Mesenchymal stem cell (in vitro differentiated cells and primary cell): ENCODE results near the gene CLSTN3.

ENCODE experiments used
- DNase-seq: peaks from one replicate; pipeline ENCODE4 v3.0.0-alpha.2; 2013
- H2AFZ ChIP-seq: one replicate; pipeline ENCODE4 v1.6.1; 2013; ENCODE audit warnings: low read depth, mild to moderate bottlenecking, control low read depth, inconsistent platforms, low read length, moderate library complexity
- H2AK5ac ChIP-seq: 2 replicates; pipeline ENCODE4 v1.6.1; 2013; ENCODE audit warnings: low read length, moderate library complexity, mild to moderate bottlenecking, inconsistent platforms; ENCODE audit not compliant: severe bottlenecking
- H2BK120ac ChIP-seq: one replicate; pipeline ENCODE4 v1.6.1; 2013; ENCODE audit warnings: low read depth, mild to moderate bottlenecking, inconsistent platforms, low read length, moderate library complexity
- H2BK12ac ChIP-seq, 2 experiments: one replicate each; pipeline ENCODE4 v1.6.1; 2013; ENCODE audit warnings: inconsistent platforms in 2 of 2, low read length in 2 of 2, mild to moderate bottlenecking in 2 of 2, moderate library complexity in 2 of 2, control low read depth in 1 of 2
- H2BK15ac ChIP-seq: one replicate; pipeline ENCODE4 v1.6.1; 2013; ENCODE audit warnings: mild to moderate bottlenecking, low read depth, inconsistent platforms; ENCODE audit not compliant: poor library complexity, severe bottlenecking
- H2BK5ac ChIP-seq: 2 replicates; pipeline ENCODE4 v1.6.1; 2013; ENCODE audit warnings: low read depth, mild to moderate bottlenecking, low read length, control low read depth, inconsistent platforms; ENCODE audit not compliant: poor library complexity, severe bottlenecking
- H3K14ac ChIP-seq, 2 experiments: one replicate each; pipeline ENCODE4 v1.6.1; 2013; ENCODE audit warnings: inconsistent platforms in 2 of 2, low read length in 2 of 2, control low read depth in 1 of 2, mild to moderate bottlenecking in 1 of 2, moderate library complexity in 1 of 2
- H3K18ac ChIP-seq, 2 experiments: one replicate each; pipeline ENCODE4 v1.6.1; 2013; ENCODE audit warnings: inconsistent platforms in 2 of 2, low read length in 2 of 2, control low read depth in 1 of 2, low read depth in 1 of 2, mild to moderate bottlenecking in 1 of 2
- H3K23ac ChIP-seq, 2 experiments: one replicate each; pipeline ENCODE4 v1.6.1; 2013; ENCODE audit warnings: inconsistent platforms in 2 of 2, low read length in 2 of 2, mild to moderate bottlenecking in 2 of 2, moderate library complexity in 2 of 2, control low read depth in 1 of 2
- H3K27ac ChIP-seq: 2 replicates; pipeline ENCODE4 v1.5.1; 2013; ENCODE audit warnings: mild to moderate bottlenecking, moderate library complexity, low read length, control low read depth, inconsistent platforms; ENCODE audit not compliant: poor library complexity, severe bottlenecking
- H3K27me3 ChIP-seq, 2 experiments: 2 replicates each; pipeline versions ENCODE4 v1.6.1 to v1.7.0; 2013; ENCODE audit warnings: low read length in 2 of 2, mild to moderate bottlenecking in 2 of 2, moderate library complexity in 2 of 2, control low read depth in 1 of 2, inconsistent platforms in 1 of 2; ENCODE audit not compliant: control insufficient read depth in 1 of 2, insufficient read depth in 1 of 2
- H3K36me3 ChIP-seq, 2 experiments: 2 replicates each; pipeline versions ENCODE4 v1.6.1 to v1.7.0; 2013; ENCODE audit warnings: low read length in 2 of 2, control low read depth in 1 of 2, inconsistent platforms in 1 of 2, low read depth in 1 of 2, mild to moderate bottlenecking in 1 of 2; ENCODE audit not compliant: insufficient read depth in 2 of 2, control insufficient read depth in 1 of 2
- H3K4ac ChIP-seq, 2 experiments: one replicate each; pipeline ENCODE4 v1.6.1; 2013; ENCODE audit warnings: inconsistent platforms in 2 of 2, low read length in 2 of 2, mild to moderate bottlenecking in 2 of 2, moderate library complexity in 2 of 2, control low read depth in 1 of 2, low read depth in 1 of 2
- H3K4me1 ChIP-seq: 2 replicates; pipeline ENCODE4 v1.6.1; 2013; ENCODE audit warnings: low read depth, low read length, control low read depth; ENCODE audit not compliant: control insufficient read depth, insufficient read depth
- H3K4me2 ChIP-seq: 2 replicates; pipeline ENCODE4 v1.6.1; 2013; ENCODE audit warnings: low read length, mild to moderate bottlenecking, inconsistent platforms; ENCODE audit not compliant: poor library complexity, severe bottlenecking
- H3K4me3 ChIP-seq, 2 experiments: 2 replicates each; pipeline versions ENCODE4 v1.5.1 to v1.7.0; 2013; ENCODE audit warnings: low read length in 2 of 2, mild to moderate bottlenecking in 2 of 2, control low read depth in 1 of 2, low read depth in 1 of 2; ENCODE audit not compliant: insufficient read depth in 1 of 2
- H3K79me1 ChIP-seq: replicated peaks from 2 replicates; pipeline ENCODE4 v1.6.1; 2013; ENCODE audit warnings: mild to moderate bottlenecking, control low read depth, low read length, inconsistent platforms; ENCODE audit not compliant: poor library complexity, severe bottlenecking
- H3K9ac ChIP-seq: 2 replicates; pipeline ENCODE4 v1.7.0; 2013; ENCODE audit warnings: mild to moderate bottlenecking, low read length, moderate library complexity
- H3K9me3 ChIP-seq: 2 replicates; pipeline ENCODE4 v1.7.0; 2013; ENCODE audit warnings: mild to moderate bottlenecking, low read length; ENCODE audit not compliant: control insufficient read depth
- H4K8ac ChIP-seq: one replicate; pipeline ENCODE4 v1.6.1; 2013; ENCODE audit warnings: inconsistent platforms, mild to moderate bottlenecking, low read length, moderate library complexity
- H4K91ac ChIP-seq: one replicate; pipeline ENCODE4 v1.6.1; 2013; ENCODE audit warnings: mild to moderate bottlenecking, low read length, inconsistent platforms
- WGBS: methylation state at CpG from one replicate; pipeline ENCODE4 v1.1.7; 2013; ENCODE audit warnings: mixed read lengths; 5-methylcytosine and 5-hydroxymethylcytosine counted together

Gene CLSTN3

DNA sequence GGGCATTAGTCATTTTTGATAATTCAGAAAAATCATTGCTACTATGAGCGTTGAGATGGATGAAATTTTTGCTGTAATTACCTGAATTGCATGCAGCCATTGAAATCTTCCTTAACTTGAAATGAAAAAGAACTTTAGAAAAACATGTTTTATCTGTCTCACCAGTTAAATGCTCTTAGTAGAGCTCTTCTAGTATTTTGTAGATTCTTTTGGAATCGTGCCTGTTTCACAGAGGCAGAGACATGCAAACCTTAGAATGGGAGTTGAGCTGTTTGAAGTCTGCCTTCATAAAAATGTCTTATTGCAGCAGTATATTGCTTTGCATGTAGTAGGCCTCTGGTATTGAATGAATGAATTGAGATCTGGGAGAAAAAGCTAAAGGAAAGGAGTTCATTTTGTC, 63.5 kb downstream of the CLSTN3 start:
- Histone ChIP-seq H3K9me3 (no peaks in the 10 kb centered on the region), H2BK120ac (no peak overlapping the region), H2BK15ac (no peak overlapping the region), H3K9ac (no peak overlapping the region), H4K91ac (no peak overlapping the region), H3K4me1 (peaks cover 9% of the 10 kb centered on the region), H3K36me3 (peaks cover 3 to 53% of the 10 kb centered on the region in 2 experiments), H3K18ac (no peak overlapping the region), H3K79me1 (peaks cover 15% of the 10 kb centered on the region), H3K27ac (no peak overlapping the region), H3K27me3 (no peaks in the 10 kb centered on the region), H3K4ac (no peak overlapping the region), H3K14ac (no peak overlapping the region), H2AK5ac (no peak overlapping the region), H3K23ac (no peak overlapping the region), H2AFZ (no peak overlapping the region), H4K8ac (no peak overlapping the region), H3K4me2 (no peak overlapping the region), H3K4me3 (no peak overlapping the region), H2BK12ac (no peak overlapping the region), H2BK5ac (no peak overlapping the region)
- no peak for DNase-seq
- WGBS = 100% methylated on average over 2 of the region's 2 CpGs

DNA sequence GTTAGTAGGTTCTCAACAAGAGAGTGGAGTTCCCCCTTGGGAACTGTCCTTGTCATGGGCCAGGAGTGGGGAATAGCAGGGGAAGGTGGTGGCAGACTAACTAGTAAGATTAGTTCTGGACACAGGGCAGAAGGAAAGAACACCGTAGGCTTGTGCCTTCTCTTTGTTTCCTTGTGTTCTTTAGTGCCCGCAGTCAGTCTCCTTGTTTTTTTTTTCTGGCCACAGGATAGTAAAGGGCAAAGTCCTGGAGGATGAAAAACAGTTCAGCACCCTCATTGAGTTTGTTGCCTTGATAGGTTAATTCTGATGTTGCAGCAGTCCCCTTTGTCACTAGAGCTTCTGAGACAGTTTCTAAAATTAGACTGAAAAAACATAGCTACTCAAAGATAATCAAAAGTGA, 67.7 kb downstream of the CLSTN3 start:
- Histone ChIP-seq H3K4me1 (no peaks in the 10 kb centered on the region), H2BK12ac (no peak overlapping the region), H3K18ac (no peak overlapping the region), H3K9ac (no peak overlapping the region), H4K8ac (no peak overlapping the region), H3K14ac (no peak overlapping the region), H2BK5ac (no peak overlapping the region), H3K36me3 (peaks cover 25 to 62% of the 10 kb centered on the region in 2 experiments), H3K4me2 (no peak overlapping the region), H3K4ac (no peak overlapping the region), H3K27me3 (no peaks in the 10 kb centered on the region), H3K27ac (no peak overlapping the region), H2AK5ac (no peak overlapping the region), H2BK15ac (no peak overlapping the region), H3K9me3 (no peaks in the 10 kb centered on the region), H2BK120ac (no peak overlapping the region), H3K23ac (no peak overlapping the region), H3K79me1 (peaks cover 6% of the 10 kb centered on the region), H2AFZ (no peak overlapping the region), H3K4me3 (no peak overlapping the region), H4K91ac (no peak overlapping the region)
- no peak for DNase-seq
- 95% methylated on average over 2 of the region's 2 CpGs for WGBS

DNA sequence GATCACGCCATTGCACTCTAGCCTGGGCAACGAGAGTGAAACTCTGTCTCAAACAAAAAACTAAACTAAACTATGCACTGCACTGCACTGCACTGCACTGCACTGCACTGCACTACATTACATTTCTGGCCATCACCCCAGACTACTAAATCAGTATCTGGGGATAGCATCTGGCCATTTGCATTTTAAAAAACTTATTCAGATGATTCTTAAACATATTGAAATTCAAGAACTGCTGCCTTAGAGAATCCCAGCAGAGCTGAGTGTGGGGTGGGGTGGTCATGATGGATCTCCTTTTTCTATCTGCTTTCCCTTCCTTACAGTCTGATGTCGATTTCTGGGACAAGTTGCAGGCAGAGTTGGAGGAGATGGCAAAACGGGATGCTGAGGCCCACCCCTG, 72.9 kb downstream of the CLSTN3 start:
- Histone ChIP-seq H3K14ac (no peak overlapping the region), H2AK5ac (no peak overlapping the region), H3K9me3 (no peaks in the 10 kb centered on the region), H2BK12ac (no peak overlapping the region), H4K8ac (no peak overlapping the region), H3K4me2 (no peak overlapping the region), H3K4ac (no peak overlapping the region), H3K27ac (no peak overlapping the region), H3K4me1 (no peaks in the 10 kb centered on the region), H2BK15ac (no peak overlapping the region), H3K4me3 (no peak overlapping the region), H2AFZ (no peak overlapping the region), H3K23ac (no peak overlapping the region), H3K18ac (no peak overlapping the region), H2BK120ac (no peak overlapping the region), H2BK5ac (no peak overlapping the region), H3K36me3 (peaks cover 33 to 82% of the 10 kb centered on the region in 2 experiments), H3K79me1 (peaks cover 5% of the 10 kb centered on the region), H3K27me3 (no peaks in the 10 kb centered on the region), H3K9ac (no peak overlapping the region), H4K91ac (no peak overlapping the region)
- DNase-seq = no peak
- 91% methylated on average over 3 of the region's 4 CpGs for WGBS

DNA sequence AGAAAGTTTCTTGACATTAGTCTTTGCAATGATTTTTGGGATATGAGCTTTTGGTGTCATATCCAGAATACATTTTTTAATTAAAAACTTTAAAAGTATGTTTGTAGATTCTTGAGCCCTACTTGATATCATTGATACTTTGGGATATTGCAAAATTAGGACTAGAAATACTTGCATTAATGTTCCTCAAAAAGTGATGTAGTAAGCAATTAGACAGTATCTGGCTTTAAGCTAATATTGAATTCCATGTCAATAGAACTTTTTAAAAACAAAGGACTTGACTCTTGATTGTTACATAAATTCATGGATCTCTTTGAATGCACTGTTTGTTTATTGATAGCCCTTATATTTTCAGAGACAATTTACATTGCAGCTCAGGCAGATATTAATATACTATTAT, 74.9 kb downstream of the CLSTN3 start:
- H2BK120ac ChIP-seq = no peak overlapping the region
- no peak overlapping the region for H4K91ac ChIP-seq
- no peak overlapping the region for H3K4me3 ChIP-seq
- H2AFZ ChIP-seq = no peak overlapping the region
- no peak overlapping the region for H2BK5ac ChIP-seq
- no peak overlapping the region for H2BK12ac ChIP-seq
- no peak overlapping the region for H2BK15ac ChIP-seq
- no peak overlapping the region for H3K27ac ChIP-seq
- no peak overlapping the region for H3K23ac ChIP-seq
- no peak for DNase-seq
- H3K4ac ChIP-seq = no peak overlapping the region
- H3K36me3 ChIP-seq = peaks cover 48 to 95% of the 10 kb centered on the region in 2 experiments
- H3K18ac ChIP-seq = no peak overlapping the region
- no peaks in the 10 kb centered on the region for H3K27me3 ChIP-seq
- no peak overlapping the region for H2AK5ac ChIP-seq
- no peak overlapping the region for H4K8ac ChIP-seq
- no peak overlapping the region for H3K14ac ChIP-seq
- peaks cover 4% of the 10 kb centered on the region for H3K9me3 ChIP-seq
- H3K4me1 ChIP-seq = no peaks in the 10 kb centered on the region
- peaks cover 2% of the 10 kb centered on the region for H3K79me1 ChIP-seq
- H3K4me2 ChIP-seq = no peak overlapping the region
- no peak overlapping the region for H3K9ac ChIP-seq
